HEK293 (cell line): ENCODE measurements around the gene RGSL1.
A peak's percentile ranks its signal among the peaks of the same experiment; 100 is the strongest.

ENCODE experiments used
- ATF2 ChIP-seq: fragments of 450-650 bp; formaldehyde crosslinking; IDR thresholded peaks from 2 replicates; pipeline ENCODE4 v1.5.1; 2016; ENCODE audit warnings: missing biosample characterization, missing genetic modification characterization, low read depth
- ELK4 ChIP-seq: IDR thresholded peaks from 2 replicates; pipeline ENCODE4 v1.6.1; 2011; ENCODE audit warnings: mild to moderate bottlenecking, low read depth, low read length, borderline replicate concordance
- PRDM10 ChIP-seq: fragments of 450-650 bp; formaldehyde crosslinking; IDR thresholded peaks from 2 replicates; pipeline ENCODE4 v1.5.1; 2016; ENCODE audit warnings: missing biosample characterization, missing genetic modification characterization
- PRDM6 ChIP-seq: fragments of 450-650 bp; formaldehyde crosslinking; IDR thresholded peaks from 2 replicates; pipeline ENCODE4 v1.5.1; 2017; ENCODE audit warnings: missing biosample characterization, missing genetic modification characterization
- SP7 ChIP-seq: fragments of 450-650 bp; formaldehyde crosslinking; IDR thresholded peaks from 2 replicates; pipeline ENCODE4 v1.5.1; 2016; ENCODE audit warnings: missing biosample characterization, missing genetic modification characterization
- TRIM28 ChIP-seq: IDR thresholded peaks from 2 replicates; pipeline ENCODE4 v1.6.1; 2011; ENCODE audit warnings: low read length, control low read depth, borderline replicate concordance
- ZBTB6 ChIP-seq: fragments of 450-650 bp; formaldehyde crosslinking; IDR thresholded peaks from 2 replicates; pipeline ENCODE4 v1.5.1; 2017; ENCODE audit warnings: missing biosample characterization, missing genetic modification characterization
- ZFP37 ChIP-seq: fragments of 450-650 bp; formaldehyde crosslinking; IDR thresholded peaks from 2 replicates; pipeline ENCODE4 v1.5.1; 2016; ENCODE audit warnings: missing biosample characterization, missing genetic modification characterization
- ZNF148 ChIP-seq: fragments of 450-650 bp; formaldehyde crosslinking; IDR thresholded peaks from 2 replicates; pipeline ENCODE4 v1.5.0; 2017; ENCODE audit warnings: missing biosample characterization, missing genetic modification characterization, borderline replicate concordance
- ZNF184 ChIP-seq: fragments of 450-650 bp; IDR thresholded peaks from 2 replicates; pipeline ENCODE4 v1.5.1; 2018; ENCODE audit warnings: missing biosample characterization, mild to moderate bottlenecking, missing genetic modification characterization
- ZNF223 ChIP-seq: fragments of 450-650 bp; formaldehyde crosslinking; IDR thresholded peaks from 2 replicates; pipeline ENCODE4 v1.5.1; 2016; ENCODE audit warnings: missing biosample characterization, missing genetic modification characterization
- ZNF239 ChIP-seq: fragments of 450-650 bp; formaldehyde crosslinking; IDR thresholded peaks from 2 replicates; pipeline ENCODE4 v1.5.1; 2016; ENCODE audit warnings: missing biosample characterization, missing genetic modification characterization
- ZNF398 ChIP-seq: fragments of 450-650 bp; formaldehyde crosslinking; IDR thresholded peaks from 2 replicates; pipeline ENCODE4 v1.5.1; 2017; ENCODE audit warnings: missing biosample characterization, missing genetic modification characterization
- ZNF433 ChIP-seq: fragments of 450-650 bp; formaldehyde crosslinking; IDR thresholded peaks from 2 replicates; pipeline ENCODE4 v1.5.1; 2016; ENCODE audit warnings: missing biosample characterization, missing genetic modification characterization, low read depth
- ZNF518A ChIP-seq: fragments of 450-650 bp; formaldehyde crosslinking; conservative IDR thresholded peaks from 2 replicates; pipeline ENCODE4 v1.5.1; 2016; ENCODE audit warnings: low read depth, missing biosample characterization, missing genetic modification characterization
- ZNF529 ChIP-seq: fragments of 450-650 bp; formaldehyde crosslinking; IDR thresholded peaks from 2 replicates; pipeline ENCODE4 v1.5.1; 2017; ENCODE audit warnings: missing genetic modification characterization, missing biosample characterization; ENCODE audit not compliant: insufficient replicate concordance
- ZNF560 ChIP-seq: fragments of 450-650 bp; formaldehyde crosslinking; IDR thresholded peaks from 2 replicates; pipeline ENCODE4 v1.5.1; 2017; ENCODE audit warnings: missing biosample characterization, missing genetic modification characterization, borderline replicate concordance
- ZNF623 ChIP-seq: fragments of 450-650 bp; formaldehyde crosslinking; IDR thresholded peaks from 2 replicates; pipeline ENCODE4 v1.5.1; 2016; ENCODE audit warnings: missing biosample characterization, missing genetic modification characterization
- ZNF747 ChIP-seq: fragments of 450-650 bp; formaldehyde crosslinking; IDR thresholded peaks from 2 replicates; pipeline ENCODE4 v1.5.1; 2016; ENCODE audit warnings: missing biosample characterization, missing genetic modification characterization

Gene RGSL1

GRCh38 chr1:182460550-182460951 lies 10.6 kb downstream of the RGSL1 start (continued):
- TF ChIP-seq PRDM10 (peak; percentile 45), PRDM6 (tag by site-specific recombination) (no peak), ZNF148 (no peak), ZNF184 (tag by site-specific recombination) (no peak), ZNF398 (peak; percentile 54), ZNF560 (tag by site-specific recombination) (no peak), ZFP37 (no peak), ZBTB6 (tag by site-specific recombination) (no peak), ZNF529 (no peak), ZNF433 (tag by site-specific recombination) (no peak), ELK4 (no peak), ATF2 (peak; percentile 41; the same call in 1 of the 2 replicates), ZNF747 (tag by site-specific recombination) (no peak), SP7 (tag by site-specific recombination) (no peak), ZNF623 (peak; percentile 25; the same call in 1 of the 2 replicates), ZNF239 (no peak), ZNF518A (tag by site-specific recombination) (peak; percentile 77), ZNF223 (tag by site-specific recombination) (no peak), TRIM28 (no peak)
